ENCODE results near the gene RNF31.
A peak's percentile ranks its signal among the peaks of the same experiment; 100 is the strongest.

Gene RNF31

DNA sequence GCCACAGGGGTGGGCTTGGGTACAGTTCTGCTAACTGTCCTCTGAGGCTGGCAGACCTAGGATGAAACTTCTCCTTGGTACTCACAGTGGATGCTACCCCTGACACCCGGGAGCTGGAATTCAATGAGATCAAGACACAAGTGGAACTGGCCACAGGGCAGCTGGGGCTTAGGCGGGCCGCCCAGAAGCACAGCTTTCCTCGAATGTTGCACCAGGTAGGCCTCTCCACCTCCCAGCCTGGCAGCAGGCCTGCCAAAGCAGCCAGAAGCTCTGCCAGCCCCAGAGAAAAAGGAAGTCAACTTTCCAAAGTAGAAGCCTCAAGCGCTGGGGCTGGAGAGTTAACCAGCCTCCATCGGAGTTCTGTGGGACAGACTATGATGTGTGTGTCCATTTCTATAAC lies 30.1 kb upstream of the RNF31 start:
- DNase-seq: no peak

DNA sequence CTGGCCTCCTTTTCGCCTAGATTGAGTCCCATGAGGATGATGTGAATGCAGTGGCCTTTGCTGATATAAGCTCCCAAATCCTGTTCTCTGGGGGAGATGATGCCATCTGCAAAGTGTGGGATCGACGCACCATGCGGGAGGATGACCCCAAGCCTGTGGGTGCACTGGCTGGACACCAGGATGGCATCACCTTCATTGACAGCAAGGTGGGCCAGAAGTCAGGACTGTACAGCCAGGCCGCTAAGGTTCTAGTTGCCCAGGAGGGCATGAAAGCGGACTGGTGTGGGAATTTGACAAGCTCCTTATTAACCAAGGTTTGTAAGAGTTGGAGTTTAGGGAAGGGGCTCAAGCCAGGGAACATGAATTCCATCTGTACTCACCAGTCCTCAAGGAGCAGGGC lies 27.6 kb upstream of the RNF31 start:
- DNase-seq: no peak

DNA sequence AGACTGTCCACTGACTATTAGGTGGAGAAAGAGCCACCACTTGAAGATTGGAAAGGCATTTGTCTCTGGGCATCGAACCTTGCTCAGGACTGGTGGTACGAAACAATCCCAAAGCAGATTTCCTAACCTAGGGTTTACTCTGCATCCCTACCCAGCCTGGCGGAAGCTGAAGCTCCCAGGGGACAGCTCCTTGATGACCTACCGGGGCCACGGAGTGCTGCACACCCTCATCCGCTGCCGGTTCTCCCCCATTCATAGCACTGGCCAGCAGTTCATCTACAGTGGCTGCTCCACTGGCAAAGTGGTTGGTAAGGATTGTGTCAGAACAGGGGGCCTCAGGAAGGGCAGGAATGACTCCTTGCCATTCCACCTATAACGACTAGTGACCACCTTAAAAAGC lies 26.1 kb upstream of the RNF31 start:
- no peak for DNase-seq

DNA sequence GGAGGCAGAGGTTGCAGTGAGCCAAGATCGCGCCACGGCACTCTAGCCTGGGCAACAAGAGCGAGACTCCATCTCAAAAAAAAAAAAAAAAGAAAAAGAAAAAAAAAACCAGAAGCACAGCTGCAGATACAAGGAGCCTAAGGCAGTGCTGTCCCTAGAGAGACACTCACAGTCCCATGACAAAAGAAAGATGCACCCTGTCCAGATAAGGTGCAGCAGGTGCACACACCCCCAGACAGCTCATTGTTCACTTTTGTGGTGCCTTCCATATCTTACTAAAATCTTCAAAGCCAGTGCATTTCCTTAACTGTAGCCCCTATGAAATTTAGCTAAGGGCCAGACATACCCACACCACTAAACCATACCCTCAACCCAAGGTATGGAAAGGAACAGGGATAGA lies 24.9 kb upstream of the RNF31 start:
- no peak for DNase-seq

DNA sequence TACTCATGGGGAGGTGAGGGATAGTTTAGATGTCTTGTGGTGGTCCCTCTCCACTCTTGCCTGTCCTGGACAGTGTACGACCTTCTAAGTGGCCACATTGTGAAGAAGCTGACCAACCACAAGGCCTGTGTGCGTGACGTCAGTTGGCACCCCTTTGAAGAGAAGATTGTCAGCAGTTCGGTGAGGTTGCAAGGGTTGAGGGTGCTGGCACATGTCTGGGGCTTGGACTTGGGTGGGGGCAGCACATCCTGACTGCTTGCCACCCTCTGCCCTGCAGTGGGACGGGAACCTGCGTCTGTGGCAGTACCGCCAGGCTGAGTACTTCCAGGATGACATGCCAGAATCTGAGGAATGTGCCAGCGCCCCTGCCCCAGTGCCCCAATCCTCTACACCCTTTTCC lies 24.4 kb upstream of the RNF31 start:
- DNase-seq: no peak

DNA sequence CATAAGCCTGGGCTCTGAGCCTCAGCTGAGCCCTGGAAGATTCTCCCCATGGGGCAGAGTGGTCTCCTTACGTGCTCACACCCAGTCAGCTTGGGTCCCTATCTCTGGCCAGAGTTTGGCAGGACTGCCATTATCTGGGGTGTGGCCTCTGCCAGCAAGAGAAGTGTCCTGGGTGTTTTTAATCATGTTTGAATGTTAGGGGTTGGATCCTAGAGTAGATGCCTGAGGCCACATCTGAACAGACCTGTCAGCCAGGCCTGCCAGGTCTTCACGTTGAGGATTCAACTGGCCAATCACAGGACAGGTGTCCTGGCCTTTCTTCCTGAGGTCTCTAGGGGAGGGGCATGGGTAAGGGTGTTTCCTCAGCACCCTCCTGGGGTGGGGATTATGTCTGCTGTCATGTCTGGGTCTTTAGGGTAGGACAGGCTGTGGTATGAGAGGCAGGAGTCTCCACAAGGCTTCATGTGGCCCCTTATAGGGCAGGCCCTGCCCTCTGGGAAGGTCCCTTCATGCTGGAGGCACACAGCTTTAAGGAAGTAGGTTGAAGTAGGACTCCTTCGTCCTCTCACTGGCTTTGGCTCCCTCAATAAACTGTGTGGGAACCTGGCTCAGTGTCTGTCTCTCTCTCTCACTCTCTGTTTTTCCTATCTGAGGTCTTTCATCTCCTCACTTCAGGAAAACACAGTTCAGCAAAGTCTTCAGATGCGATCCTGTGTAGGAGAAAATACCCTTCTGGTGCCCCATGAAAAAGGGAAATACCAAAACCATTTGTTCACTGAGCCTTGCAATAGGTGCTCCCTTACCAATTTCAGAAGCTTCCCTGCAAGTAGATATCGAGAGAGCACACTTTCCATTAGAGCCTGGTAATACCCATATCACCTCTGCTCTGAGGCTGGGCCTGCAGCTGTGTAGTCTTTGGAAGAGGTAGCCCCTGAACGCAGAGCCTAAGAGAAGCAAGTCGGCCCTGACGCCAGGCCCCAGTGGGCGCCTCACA lies 23.6 kb upstream of the RNF31 start:
- DNase-seq: no peak

DNA sequence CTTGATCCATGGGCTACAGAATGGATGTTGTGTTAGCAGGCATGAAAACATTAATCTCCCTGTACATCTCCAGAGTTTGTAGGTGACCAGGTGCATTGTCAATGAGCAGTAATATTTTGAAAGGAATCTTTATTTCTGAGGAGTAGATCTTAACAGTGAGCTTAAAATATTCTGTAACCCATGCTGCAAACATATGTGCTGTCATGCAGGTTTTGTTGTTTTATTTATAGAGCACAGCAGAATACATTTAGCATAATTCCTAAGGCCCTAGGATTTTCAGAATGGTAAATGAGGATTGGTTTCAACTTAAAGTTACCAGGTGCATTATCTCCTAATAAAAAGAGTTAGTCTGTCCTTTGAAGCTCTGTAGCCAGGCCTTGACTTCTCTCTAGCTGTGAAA lies 20.4 kb upstream of the RNF31 start:
- no peak for DNase-seq

DNA sequence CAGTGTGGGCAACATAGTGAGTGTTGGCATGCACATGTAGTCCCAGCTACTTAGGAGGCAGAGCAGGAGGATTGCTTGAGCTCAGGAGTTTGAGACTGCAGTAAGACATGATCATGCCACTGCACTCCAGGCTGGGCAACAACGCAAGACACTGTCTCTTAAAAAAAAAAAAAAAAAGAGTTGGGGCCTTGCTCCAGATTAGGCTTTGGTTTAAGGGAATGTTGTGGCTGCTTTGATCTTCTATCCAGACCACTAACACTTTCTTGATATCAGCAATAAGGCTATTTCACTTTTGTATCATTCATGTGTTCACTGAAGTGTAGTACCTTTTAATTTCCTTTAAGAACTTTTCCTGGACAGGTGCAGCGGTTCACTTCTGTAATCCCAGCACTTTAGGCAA lies 19.6 kb upstream of the RNF31 start:
- DNase-seq: no peak

DNA sequence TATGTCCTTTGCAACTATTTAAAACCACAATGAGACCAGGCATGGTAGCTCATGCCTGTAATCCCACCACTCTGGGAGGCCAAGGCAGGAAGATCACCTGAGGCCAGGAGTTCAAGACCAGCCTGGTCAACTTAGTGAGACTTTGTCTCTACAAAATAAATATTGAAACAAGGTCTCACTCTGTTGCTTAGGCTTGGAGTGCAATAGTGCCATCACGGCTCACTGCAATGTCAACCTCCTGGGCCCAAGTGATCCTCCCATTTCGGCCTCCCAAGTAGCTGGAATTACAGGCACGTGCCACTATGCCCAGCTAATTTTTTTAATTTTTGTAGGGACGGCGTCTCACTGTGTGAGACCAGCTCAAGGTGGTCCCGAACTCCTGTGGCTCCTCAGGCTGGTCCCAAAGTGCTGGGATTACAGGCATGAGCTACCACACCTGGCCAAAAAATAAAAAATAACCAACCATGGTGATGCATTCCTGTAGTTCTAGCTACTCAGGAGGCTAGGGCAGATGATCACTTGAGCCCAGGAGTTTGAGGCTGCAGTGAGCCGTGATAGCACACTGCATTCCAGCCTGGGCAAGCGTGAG lies 17.8 kb upstream of the RNF31 start:
- no peak for DNase-seq

DNA sequence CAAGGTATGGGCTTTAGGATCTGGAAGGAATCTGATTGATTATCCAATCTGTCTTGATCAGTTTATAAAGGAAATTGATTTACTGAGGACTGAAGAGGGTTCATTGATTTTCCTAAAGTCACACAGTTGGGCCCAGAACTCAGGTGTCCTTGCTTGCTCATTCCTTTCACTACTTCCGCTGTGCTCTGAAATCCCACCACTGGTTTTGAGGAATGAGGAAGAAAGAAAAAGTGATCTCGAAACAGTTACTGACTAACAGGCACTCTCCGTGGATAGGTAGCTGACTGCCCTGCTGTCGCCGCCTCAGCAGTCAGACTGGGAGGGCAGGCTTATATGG lies 16.9 kb upstream of the RNF31 start, which contains the start of gene FITM1:
FITM1 (plus strand) TSS at position 280 of the 337 bp plus-strand sequence. CDS start 905 bp downstream, outside the sequence.
- no peak for DNase-seq

DNA sequence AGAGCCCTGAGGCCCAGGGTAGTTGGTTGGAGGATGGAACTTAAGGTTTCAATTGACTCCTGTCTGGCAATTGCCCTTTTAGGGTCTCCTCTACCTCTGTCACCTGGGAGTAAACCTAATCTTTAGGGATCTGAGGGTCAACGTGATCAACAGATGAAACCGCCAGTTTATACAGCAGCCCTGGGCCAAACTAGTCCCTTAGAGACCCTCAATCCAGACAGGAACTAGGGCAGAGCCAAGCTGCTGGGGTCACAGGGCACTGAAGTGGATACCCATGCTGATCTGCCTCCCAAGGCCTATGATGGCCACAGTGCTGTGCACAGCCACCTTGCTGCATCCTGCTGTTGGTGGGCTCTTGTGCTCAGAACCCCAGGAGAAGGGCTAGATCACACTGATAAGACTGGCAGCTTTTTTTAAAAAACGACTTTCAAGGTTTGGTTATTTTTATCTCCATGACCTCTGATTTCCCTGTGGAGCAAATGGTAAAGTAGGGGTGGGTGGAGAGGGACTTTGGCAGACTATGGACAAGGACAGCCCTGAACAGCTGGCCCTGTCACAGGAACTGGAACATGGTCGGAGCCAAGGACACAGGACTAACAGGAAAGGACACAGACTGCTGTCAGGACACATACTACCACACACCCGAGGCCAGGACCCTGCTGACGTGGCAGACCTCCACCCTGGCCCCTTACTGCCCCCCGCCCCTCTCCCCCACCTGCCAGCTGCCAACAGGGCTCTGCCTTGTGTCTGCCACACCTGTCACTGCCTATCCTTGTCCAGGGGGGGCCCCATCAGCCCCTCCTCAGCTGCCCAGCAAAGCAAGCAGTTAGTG lies 16.4 kb upstream of the RNF31 start:
- no peak for DNase-seq

DNA sequence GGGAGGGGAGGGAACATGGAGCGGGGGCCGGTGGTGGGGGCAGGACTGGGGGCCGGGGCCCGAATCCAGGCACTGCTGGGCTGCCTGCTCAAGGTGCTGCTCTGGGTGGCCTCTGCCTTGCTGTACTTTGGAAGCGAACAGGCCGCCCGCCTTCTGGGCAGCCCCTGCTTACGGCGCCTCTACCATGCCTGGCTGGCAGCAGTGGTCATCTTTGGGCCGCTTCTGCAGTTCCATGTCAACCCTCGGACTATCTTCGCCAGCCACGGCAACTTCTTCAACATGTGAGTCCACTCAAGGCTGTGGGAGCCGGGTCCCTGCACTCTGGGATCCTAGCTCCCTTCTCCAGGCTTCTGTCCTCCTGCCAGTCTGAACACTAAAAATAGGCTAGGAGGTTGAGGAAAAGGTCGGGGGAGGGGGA lies 15.7 kb upstream of the RNF31 start:
- DNase-seq: no peak

DNA sequence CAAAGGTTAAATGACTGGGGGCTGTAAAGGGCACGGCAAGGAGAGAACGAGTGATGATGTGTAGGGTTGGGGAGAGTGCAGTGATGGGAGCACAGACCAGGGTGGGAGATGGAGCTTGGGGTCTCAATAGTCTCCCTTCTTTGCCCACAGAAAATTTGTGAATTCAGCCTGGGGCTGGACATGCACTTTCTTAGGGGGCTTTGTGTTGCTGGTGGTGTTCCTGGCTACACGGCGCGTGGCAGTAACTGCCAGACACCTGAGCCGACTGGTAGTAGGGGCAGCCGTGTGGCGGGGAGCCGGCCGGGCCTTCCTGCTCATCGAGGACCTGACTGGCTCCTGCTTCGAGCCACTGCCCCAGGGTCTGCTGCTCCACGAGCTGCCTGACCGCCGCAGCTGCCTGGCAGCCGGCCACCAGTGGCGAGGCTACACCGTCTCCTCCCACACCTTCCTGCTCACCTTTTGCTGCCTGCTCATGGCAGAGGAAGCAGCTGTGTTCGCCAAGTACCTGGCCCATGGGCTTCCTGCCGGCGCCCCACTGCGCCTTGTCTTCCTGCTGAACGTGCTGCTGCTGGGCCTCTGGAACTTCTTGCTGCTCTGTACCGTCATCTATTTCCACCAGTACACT lies 15.1 kb upstream of the RNF31 start:
- no peak for DNase-seq

DNA sequence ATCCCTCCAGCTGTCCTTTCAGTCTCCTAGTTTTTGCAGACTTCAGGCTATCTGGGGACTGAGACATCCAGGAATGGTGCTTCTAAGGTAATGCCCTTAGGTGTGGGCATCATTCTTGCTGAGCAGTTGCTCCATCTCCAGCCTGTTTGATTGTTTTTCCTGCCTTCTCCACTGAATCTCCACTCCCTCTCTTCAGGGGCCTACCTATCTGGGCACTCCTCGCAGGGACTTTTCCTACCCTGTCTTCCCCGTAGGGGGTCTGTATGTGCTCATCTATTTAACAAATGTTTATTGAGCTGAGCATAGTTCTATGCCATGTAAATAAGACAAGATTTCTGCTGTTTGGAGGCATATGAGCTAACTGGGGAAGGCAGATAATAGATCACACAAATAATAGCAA lies 14.3 kb upstream of the RNF31 start:
- DNase-seq: no peak

DNA sequence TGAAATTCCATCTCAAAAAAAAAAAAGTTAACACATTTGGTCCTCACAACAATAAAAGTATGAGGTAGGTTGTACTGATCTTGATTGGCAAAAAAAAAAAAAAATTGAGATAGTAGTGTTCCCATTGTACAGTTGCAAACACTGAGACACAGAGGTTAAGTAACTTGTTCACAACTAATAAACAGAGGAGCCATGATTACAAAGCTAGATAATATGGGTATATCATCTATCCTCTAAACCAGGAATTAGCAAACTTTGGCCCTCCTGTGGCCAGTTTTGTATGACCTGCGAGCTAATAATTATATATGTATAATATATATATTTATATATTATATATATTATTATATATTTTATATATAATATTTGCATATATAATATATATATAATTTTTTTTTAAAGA lies 13.6 kb upstream of the RNF31 start:
- DNase-seq: no peak

DNA sequence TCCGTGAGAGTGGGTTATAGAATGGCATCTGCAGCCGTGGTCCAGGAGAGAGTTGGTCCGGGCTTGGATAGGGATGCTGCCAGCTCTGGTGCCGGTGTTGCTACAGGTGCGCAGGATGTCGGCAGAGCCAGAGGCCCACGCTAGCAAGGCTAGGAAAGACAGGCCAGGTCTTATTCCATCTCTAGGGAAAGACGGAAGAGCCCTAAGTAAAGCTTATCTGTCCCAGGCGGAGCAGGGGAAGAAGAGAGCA lies 11.8 kb upstream of the RNF31 start:
- no peak for DNase-seq

DNA sequence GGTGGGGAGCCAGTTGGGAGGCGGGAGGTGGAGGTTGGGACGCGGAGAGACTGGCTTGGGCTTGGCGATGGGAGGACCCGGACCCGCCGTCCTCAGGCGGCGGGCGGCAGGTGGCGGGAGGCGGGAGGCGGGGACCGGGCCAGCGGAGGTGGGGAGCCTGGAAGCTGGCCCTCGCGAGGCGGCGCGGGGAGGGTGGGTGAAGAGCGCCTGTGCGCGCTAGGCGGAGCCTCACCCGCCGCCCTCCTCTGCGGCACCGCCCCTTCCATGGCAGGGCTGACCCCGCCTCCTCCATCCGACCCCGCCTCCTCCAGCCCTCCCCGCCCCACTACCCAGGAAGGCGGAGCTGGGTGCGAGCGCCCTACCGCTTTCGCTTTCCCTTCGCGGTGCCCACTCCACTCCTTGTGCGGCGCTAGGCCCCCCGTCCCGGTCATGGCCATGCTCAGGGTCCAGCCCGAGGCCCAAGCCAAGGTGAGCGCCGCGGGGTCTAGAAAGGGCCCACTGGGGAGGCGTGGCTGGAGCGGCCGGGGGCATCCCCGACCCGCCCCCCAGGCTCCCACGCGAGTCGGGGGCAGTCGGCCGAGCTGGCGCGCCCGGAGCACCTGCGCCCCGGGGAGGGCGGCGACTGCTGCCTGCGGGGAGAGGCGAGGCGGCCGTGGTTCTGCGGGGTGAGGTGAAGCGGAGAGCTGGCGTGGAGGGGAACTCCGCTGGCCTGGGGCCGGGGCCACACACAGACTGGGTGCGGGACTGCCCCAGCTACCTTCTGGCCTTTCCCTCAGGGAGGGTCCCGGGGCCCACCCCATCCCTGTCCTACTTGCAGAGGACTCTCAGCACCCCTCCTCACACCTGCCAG lies 11.2 kb upstream of the RNF31 start, which contains the start of gene PSME1:
PSME1 (plus strand) TSS at position 361 of the 850 bp plus-strand sequence; CDS start at position 430, 69 bp downstream.
- DNase-seq: peak; percentile 90

DNA sequence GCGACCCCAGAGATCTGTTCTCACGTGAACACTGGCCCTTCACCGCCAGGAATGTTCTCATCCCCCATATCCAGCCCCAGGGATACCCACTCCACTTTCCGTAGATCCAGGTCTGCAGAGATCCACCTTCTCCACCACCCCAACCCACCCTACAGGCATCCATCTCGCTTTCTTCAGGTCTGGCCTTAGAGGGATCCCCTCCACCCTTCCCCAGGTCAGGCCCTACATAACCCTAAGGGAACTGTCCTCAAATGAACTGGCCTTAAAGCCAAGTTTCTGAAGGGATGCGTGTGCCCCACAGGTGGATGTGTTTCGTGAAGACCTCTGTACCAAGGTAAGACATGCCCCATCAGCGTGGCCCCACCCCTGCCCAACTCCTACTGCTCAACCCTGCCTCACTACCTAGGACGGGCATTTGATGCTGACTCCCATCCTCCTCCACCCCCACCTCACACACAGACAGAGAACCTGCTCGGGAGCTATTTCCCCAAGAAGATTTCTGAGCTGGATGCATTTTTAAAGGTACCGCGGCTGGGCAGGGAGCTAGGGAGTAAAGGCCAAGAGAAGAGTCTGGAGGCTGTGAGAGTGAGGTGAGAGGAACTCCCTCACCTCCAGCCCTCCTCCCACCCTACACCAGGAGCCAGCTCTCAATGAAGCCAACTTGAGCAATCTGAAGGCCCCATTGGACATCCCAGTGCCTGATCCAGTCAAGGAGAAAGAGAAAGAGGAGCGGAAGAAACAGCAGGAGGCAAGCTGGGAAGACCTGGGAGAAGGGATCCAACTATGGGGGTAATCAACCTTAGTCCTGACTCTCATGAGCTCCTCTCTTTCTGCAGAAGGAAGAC lies 10.4 kb upstream of the RNF31 start:
- no peak for DNase-seq

DNA sequence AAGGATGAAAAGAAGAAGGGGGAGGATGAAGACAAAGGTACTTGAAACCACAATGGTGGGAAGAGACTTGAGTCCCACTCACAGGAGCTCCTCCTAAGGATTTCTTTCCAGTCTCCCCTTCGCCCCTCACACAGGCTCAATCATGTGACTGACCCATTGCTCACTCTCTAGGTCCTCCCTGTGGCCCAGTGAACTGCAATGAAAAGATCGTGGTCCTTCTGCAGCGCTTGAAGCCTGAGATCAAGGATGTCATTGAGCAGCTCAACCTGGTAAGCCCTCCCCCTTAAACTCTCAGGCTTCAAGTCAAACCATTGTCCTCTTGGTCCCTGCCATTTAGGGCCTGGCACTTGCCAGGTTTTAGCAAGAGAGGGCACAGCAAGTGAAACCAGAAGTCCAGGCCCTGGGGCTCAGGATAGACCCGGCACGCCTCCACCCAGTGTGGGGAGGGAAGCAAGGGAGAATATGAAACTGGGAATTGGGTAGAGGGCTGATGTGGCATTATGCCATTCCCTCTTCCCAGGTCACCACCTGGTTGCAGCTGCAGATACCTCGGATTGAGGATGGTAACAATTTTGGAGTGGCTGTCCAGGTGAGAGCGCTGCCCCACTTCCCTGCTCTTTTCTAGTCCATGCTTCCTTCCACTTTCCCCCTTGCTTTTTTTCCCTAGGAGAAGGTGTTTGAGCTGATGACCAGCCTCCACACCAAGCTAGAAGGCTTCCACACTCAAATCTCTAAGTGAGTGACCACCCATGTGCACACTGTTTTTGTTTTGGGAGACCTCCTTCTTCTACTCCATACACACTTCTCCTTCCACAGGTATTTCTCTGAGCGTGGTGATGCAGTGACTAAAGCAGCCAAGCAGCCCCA lies 9.5 kb upstream of the RNF31 start:
- DNase-seq: no peak
